NK-92 treated with Interleukin-12 subunit alpha and Interleukin-12 subunit beta, amount 100 ng/mL, for 24 hours (cell line): ENCODE measurements around the gene PSG11.
"Not testable (repeated sequence)": the region's sequence is repeated elsewhere in the genome, so short reads cannot be mapped to it uniquely, and the experiment has no call there.

ENCODE experiments used
- DNase-seq: peaks from one replicate; lab custom pipeline; 2025; lab: John Stamatoyannopoulos, UW

Gene PSG11

DNA sequence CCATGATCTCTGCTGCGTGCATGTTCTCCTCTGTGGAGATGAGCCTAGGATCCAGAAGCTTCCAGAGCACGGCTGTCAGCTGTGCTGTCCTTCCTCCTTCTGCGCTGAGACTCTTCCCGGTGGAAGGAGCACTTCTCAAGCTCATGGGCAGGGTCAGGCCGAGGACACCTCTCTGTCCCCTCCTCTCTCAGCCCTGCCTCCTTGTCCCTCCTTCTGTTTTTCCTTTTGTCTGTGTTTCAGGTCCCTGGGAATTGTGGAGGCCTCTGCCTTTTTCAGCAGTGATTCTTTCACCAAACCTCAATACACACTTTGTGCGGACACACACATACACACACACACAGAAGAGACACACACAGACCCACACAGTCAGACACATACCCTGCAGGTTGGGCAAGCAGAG, at the start of gene PSG11:
PSG11 (minus strand) TSS at position 101 of the 400 bp plus-strand sequence; CDS start at position 4, 97 bp downstream.
- not testable (repeated sequence) for DNase-seq

DNA sequence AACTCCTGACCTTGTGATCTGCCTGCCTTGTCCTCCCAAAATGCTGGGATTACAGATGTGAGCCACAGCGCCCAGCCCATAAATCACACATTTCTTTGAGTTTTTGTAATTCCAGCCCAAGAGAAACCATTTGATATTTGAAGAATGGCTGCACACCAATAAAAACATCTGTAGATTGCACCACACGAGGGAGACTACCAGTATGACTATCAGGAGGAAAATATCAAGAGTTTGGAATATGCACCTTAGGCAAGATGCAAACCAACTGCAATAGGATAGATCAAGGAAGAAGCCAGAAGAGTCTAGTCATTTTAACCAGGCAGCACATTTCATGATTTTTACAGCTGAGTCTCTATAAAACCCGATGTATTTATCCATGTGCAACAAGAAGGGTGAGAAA, 36.1 kb upstream of the PSG11 start:
- not testable (repeated sequence) for DNase-seq

DNA sequence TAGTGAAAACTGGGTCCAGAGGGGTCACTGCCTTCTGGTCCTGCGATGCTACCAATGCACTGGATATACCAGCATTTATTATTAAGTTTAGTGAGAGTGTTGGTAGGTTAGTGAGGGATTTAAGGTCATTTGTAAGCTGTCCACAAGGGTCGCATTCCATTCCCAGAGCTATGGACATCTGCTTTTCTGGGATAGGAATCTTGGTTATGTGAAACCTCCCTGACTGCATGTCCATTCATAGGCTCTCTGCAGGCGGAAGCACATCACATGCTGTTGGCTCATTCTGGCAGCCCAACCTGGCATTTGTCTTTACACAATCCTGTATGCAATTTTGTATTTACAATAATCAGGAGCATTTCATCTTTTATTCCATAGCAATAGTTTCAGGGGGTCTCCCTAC, 35.1 kb upstream of the PSG11 start:
- not testable (repeated sequence) for DNase-seq

DNA sequence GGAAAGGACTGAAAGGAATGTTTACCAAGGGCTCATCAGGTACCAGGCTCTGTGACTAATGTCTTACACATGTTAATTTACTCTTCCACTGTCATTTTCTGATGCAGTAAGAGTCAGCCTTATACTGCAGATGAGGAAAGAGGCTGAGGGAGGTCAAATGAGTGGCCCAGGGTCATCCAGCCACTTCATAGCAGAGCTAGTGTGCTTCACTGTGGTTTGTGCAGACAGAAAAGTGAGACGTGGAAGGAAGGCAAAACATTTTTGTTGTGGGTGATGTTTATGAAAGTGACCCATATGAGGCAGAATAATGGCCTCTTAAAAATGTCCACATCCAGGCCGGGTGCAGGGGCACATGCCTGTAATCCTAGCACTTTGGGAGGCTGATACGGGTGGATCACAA, 34.0 kb upstream of the PSG11 start:
- DNase-seq = not testable (repeated sequence)

DNA sequence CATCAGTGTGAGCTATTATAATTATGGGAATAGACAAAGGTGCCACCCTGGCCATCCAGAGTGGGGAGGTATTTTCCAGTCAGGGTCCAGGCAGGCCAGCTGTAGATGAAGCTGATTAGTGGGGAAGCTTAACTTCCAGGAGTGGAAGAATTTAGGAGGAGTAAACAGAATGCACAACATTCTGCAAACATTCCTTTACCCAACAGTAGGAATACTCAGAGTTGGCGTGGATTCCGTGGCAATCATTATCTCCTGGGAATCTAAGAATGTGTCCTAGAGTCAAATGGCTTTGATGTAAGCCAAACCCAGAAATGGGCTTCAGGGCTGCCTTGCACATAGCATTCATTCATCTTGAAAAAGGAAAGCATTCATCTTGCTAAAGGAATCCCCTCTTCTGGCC, 33.2 kb upstream of the PSG11 start:
- not testable (repeated sequence) for DNase-seq

DNA sequence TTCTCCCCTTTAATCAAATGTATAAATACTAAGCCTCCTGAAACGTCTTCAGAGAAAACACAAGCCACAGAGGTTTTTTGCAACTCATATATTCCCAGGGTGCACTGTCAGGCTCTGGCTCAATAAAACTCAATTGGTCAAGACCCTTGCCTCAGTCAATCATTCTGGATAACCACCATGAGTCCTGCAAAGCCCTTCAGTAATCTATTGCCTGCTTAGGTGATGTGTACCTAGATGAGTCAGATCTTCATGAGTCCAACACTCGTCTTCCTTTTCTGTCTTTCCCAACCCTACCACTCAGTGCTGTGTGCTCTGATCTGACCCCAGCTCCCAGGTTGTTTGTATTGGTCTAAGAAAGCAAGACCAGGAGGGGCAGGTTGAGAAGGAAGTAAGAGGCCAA, 32.2 kb upstream of the PSG11 start:
- DNase-seq = not testable (repeated sequence)

DNA sequence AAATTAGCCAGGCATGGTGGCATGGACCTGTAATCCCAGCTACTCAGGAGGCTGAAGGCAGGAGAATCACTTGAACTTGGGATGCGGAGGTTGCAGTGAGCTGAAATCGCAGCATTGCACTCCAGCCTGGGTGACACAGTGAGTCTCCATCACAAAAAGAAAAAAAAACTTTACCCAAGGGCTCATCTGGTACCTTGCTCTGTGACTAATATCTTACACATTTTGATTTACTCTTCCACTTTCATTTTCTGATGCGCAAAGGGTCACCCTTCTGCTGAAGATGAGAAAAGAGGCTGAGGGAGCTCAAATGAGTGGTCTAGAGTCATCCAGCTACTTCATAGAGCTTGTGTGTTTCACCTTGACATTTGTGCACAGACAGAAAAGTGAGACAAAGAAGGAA, 21.7 kb upstream of the PSG11 start:
- not testable (repeated sequence) for DNase-seq

DNA sequence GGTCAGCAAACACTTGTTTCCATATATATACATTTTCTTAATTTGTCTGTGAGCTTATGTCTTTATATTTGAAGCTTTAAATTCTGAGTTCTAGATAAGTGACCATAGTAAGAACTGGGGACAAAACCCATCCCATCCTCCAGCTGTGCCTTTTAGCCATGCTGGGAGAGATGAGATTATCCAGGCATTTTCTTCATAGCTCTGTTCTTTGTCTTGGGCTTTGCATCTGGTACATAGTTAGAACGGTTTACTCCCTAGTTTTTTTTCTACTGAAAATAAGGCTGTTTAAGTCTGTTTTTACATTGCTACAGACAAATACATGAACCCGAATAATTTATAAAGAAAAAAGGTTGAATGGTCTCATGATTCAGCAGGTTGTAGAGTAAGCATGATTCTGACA, 20.3 kb upstream of the PSG11 start:
- not testable (repeated sequence) for DNase-seq

DNA sequence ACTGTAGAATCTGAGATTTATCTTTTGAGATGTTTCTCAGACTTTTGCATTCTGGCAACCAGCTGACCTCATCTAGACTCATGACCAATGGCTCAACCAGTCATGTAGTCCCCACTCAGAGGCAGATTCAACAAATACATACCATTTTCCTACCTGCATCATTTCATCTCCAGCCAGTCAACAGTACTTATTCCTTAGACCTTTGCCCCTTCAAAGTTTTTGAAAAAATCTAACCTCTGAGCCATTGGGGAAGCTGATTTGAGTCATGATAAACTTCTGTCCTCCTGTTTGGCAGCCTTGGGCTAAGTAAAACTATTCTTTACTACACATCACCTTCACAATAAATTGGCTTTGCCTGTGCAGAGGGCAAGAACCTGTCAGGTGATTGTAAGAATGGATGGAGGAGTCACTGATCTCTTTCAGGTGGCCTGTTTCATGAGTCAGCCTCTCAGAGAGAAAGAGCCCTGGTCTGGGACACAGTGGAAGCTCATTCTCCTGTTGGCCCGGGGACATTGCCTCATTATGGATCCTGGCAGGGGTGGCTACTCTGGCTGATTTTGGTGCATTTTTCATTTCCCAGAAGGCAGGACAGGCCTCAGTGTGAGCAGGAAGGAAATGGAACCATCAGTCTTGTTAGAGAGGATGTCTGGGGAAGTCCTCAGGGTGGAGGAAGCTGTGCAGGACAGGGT, 17.4 kb upstream of the PSG11 start:
- not testable (repeated sequence) for DNase-seq

DNA sequence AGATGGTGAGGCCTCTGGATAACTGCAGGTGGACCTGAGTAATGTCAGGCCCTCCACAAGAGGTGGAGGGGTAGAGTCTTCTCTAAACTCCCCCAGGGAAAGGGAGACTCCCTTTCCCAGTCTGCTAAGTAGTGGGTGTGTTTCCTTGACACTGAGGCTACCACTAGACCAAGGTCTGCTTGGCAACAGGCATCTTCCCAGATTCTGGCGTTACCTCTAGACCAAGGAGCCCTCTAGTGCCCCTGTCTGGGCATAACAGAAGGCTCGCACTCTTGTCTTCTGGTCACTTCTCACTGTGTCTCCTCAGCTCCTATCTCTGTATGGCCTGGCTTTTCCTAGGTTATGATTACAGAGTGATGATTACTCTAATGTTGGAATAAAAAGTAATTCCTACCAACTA, 5.4 kb upstream of the PSG11 start:
- not testable (repeated sequence) for DNase-seq

DNA sequence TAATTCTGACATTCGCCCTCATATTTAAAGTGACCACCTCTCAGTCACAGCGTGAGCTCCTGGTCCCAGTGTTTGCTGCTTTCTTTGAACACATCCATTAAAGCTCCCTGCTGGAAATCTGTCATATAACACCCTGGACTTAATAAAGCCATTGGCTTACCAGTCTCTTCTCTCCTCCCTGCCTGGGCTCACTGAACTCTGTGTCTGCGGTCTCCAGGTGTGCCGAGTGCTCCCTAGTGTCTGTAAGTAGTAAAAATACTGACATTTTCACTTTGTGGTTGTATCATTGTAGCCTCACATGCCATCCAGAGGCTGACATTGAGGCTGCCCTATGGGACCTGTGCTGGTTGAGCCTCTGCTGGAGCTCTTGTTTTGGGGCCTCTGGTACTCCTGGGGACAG, 2.6 kb upstream of the PSG11 start:
- DNase-seq = no peak

DNA sequence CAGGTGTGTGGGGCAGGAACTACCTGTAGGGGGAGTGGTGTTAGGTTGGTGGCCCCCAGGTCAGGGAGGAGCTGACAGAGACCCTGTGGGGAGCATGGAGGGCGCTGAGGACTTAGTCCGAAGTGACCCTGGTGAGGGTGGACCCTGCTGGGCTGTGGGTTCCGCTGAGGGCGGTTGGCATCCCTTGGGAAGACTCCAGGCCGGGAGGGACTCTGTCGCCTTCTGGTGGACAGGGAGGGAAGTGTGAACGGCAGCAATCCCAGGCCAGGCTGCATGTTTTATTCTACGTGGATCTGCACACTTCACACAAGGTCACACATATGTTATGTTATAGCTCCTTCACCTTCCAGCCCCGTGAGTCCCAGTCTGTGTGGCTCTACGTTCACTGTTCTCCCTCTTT, 1.7 kb upstream of the PSG11 start:
- DNase-seq = not testable (repeated sequence)

DNA sequence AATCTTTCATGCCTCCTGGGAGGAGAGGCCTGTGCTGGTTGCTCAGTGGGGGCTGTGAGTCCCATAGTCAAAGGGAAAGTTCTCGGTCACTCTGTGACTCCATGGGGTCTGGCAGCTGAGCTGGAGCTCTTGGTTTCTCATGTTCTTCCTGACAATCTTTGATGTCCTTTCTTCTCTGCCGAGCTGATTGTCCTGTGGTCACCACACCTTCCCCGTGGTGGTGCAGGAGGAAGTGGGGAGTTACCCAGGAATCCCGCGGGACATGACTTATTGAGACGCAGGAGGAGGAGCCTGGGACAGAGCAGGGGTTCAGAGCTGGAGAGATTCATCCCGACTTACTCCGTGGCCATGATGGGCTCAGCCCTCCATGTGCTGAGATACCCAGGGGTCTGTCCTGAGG, 792 bp upstream of the PSG11 start:
- DNase-seq = not testable (repeated sequence)

DNA sequence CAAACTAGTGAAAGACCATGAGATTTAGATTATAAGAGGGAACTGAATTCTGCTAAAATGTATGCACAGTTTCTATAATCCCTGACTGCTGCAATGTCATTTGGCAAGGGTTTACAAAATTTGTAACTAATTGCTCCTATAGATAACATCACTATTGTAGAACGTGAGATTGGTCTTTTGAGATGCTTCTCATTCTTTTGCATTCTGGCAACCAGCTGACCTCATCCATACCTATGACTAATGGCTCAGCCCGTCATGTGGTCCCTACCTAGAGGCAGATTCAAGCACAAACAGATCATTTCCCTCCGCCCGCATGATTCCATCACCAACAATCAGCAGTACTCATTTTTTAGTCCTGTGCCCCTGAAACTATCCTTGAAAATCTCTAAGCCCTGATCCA, 4.2 kb downstream of the PSG11 start:
- DNase-seq = not testable (repeated sequence)

DNA sequence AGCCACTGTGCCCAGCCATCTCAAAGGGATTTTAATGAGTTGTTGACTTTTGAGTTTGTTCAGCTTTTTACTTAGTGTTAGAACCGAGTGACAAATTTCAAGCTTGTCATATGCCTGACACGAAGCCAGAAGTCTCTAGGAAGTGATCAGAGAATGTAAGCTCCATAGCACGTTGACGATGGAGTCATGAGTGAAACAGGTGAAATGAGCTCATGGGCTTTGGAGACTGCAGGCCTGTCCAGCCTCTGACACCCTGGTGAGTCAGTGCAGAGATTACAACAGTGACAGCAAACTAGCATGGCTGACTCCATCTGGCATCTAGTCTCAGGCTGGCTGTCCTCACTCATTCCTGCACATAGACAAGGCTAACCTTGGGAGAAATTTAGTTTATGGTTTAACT, 4.6 kb downstream of the PSG11 start:
- DNase-seq = not testable (repeated sequence)

DNA sequence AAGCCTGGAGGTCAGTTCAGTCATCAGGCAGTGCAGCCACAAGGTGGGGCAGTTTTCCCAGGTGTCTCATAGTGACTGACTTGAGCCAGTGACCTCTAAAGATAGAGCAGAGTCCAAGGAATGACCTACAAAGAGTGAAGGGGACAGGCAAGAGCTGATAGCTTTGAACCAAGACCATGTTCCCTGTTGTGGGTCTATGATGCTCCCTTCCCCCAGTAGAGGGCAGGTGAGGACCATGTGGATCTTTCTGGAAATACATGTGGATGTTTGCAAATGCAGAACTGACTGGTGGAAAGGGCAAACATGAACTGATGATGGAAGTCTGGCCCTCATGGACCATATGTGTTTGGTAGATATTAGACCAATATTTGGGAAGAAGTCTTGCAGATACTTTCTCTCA, 6.7 kb downstream of the PSG11 start:
- not testable (repeated sequence) for DNase-seq

DNA sequence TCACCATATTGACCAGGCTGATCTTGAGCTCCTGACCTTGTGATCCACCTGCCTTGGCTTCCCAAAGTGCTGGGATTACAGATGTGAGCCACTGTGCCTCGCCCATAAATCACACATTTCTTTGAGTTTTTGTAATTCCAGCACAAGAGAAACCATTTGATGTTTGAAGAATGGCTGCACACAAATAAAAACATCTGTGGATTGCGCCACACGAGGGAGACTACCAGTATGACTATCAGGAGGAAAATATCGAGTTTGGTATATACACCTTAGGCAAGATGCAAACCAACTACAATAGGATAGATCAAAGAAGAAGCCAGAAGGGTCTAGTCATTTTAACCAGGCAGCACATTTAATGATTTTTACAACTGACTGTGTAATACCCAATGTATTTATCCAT, 20.4 kb downstream of the PSG11 start:
- DNase-seq = not testable (repeated sequence)

DNA sequence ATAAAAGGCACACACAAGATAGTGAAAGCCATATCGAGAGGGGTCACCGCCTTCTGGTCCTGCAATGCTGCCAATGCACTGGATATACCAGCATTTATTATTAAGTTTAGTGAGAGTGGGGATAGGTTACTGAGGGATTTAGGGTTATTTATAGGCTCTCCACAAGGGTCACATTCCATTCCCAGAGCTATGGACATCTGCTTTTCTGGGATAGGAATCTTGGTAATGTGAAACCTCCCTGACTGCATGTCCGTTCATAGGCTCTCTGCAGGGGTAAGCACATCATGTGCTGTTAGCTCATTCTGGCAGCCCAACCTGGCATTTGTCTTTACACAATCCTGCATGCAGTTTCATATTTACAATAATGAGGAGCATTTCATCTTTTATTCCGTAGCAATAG, 21.4 kb downstream of the PSG11 start:
- DNase-seq = not testable (repeated sequence)

DNA sequence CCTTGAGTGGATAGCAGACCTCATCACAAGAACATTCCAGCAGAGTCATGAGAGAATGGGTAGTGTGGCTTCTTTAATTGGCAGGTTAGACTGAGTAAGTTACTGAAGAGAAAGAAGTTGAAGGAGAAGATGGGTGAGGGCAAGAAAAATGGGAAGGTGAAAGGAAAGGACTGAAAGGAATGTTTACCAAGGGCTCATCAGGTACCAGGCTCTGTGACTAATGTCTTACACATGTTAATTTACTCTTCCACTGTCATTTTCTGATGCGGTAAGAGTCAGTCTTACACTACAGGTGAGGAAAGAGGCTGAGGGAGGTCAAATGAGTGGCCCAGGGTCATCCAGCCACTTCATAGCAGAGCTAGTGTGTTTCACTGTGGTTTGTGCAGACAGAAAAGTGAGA, 22.6 kb downstream of the PSG11 start:
- not testable (repeated sequence) for DNase-seq

DNA sequence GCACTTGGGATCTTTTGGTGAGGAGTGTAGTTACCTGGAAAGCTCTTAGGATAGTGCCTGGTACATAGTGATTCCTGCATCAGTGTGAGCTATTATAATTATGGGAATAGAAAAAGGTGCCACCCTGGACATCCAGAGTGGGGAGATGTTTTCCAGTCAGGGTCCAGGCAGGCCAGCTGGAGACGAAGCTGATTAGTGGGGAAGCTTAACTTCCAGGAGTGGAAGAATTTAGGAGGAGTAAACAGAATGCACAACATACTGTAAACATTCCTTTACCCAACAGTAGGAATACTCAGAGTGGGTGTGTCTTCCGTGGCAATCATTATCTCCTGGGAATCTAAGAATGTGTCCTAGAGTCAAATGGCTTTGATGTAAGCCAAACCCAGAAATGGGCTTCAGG, 23.3 kb downstream of the PSG11 start:
- not testable (repeated sequence) for DNase-seq

DNA sequence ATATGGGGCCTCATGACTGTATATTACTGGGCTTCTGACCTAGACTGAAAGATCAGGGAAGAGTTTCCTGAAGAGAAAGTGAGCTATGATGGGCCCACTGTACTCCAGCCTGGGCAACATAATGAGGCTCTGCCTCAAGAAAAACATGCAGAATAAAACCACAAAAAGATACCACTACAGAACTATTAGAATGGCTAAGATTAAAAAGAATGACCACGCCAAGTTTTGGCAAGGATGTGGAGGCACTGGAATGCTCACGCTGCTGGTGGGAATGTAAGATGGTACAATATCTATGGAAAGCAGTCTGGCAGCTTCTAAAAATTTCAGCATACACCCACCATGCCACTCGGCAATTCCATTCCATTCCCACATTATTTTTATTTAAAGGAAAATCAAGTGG, 30.1 kb downstream of the PSG11 start:
- not testable (repeated sequence) for DNase-seq

DNA sequence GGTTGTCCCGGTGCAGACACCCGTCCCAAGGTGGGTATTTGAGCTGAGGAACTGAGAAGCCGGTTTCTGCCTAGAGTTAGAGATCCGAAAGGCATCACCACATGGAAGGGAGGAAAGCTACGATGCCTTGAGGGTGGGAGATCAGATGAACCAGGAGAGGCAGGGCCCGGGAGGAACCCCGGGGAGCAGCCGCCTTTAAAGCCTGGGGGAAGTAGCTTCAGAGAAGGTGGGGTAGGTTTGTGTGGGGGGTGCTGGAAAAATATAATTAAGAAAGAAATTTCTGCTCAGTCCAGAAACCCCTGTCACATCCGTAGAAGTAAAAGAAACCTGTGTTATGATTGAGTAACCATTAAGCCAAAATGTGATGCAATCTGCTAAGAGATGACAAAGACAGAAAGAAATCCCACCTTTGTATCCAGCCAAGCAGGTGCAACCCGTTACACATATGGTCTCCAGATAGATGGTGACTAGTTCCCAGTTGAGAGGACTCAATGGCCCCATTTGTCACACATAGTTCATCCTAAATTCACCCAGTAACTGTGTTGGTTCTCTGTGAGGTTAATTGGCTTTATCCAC, 34.2 kb downstream of the PSG11 start:
- not testable (repeated sequence) for DNase-seq

DNA sequence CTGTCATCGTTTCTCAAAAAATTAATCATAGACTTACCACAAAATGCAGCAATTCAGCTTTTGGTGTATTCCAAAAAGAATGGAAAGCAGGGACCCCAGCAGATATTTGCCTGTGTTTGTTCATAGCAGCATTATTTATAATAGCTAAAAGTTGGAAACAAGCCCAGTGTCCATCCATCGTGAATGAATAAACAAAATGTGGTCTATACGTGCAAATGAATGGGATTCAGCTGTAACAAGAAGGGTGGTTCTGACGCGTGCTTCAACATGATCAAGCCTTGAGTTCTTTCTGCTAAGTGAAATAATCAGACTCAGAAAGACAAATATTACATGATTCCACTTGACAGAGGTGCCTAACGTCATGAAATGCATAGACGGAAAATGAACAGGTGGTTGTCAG, 36.4 kb downstream of the PSG11 start:
- DNase-seq = no peak

DNA sequence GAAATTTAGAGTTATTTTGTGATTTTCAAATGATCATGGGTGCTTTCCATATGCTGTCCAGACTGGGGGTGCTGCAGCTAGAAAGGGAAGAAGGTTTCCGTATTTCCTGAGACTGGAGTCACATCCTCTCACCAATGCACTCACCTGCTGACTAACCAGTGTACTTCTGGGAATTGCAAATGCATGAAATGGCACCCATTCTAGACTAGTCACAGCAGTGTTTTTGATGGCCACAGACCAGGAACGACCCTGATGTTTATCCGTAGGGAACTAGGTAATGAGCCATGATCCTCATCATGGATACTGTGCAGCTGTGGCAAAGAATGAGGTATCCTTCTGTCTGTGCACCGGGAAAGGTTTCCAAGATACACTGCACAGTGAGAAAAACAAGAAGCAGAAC, 37.1 kb downstream of the PSG11 start:
- not testable (repeated sequence) for DNase-seq
